22Rv1 (cell line): ENCODE data around the gene TMEM18.
A peak's percentile ranks its signal among the peaks of the same experiment; 100 is the strongest.
"Not testable (repeated sequence)": the region's sequence is repeated elsewhere in the genome, so short reads cannot be mapped to it uniquely, and the experiment has no call there.

Experiments
- H3K27ac ChIP-seq: fragments of 450-650 bp; 2 replicates; pipeline ENCODE4 v1.5.1; 2017
- CTCF ChIP-seq: fragments of 450-650 bp; IDR thresholded peaks from 2 replicates; pipeline ENCODE4 v1.5.1; 2017; ENCODE audit warnings: mild to moderate bottlenecking
- ZFX ChIP-seq: fragments of 450-650 bp; IDR thresholded peaks from 2 replicates; pipeline ENCODE4 v1.6.1; 2017; ENCODE audit warnings: antibody characterized with exemption, borderline replicate concordance

TMEM18 gene

DNA sequence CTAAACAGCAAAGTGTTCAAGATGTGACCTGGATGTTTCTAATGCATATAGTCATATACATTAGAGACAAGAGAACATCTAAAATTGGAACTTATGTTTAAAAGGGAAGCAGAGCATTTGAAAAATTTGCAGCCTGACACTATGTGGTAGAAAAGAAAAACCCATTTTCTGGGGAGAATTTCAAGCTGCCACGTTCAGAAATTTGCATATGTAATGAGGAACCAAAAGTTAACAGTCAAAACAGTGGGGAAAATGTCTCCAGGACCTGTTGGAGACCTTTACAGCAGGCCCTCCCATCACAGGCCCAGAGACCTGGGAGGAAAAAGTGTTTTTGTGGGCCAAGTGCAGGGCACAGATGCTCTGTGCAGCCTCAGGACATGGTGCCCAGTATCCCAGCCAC lies 8.2 kb upstream of the TMEM18 start:
- H3K27ac ChIP-seq, result no peak overlapping the region
- TF ChIP-seq CTCF, result no peak
- TF ChIP-seq ZFX, result no peak

DNA sequence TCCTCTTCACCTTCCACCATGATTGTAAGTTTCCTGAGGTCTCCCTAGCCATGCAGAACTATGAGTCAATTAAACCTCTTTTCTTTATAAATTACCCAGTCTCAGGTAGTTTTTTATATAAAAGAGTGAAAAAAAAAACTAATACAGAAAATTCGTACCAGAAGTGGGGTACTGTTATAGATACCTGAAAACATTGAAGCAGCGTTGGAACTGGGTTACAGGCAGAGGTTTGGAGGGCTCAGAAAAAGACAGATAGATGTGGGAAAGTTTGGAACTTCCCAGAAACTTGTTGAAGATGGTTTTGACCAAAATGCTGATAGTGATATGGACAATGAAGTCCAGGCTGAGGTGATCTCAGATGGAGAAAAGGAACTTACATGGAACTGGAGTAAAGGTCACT lies 7.7 kb upstream of the TMEM18 start:
- H3K27ac ChIP-seq, result not testable (repeated sequence)

GRCh38 chr2:682226-682625 lies 5.0 kb upstream of the TMEM18 start:
- TF ChIP-seq ZFX, result no peak
- no peak overlapping the region for H3K27ac ChIP-seq

DNA sequence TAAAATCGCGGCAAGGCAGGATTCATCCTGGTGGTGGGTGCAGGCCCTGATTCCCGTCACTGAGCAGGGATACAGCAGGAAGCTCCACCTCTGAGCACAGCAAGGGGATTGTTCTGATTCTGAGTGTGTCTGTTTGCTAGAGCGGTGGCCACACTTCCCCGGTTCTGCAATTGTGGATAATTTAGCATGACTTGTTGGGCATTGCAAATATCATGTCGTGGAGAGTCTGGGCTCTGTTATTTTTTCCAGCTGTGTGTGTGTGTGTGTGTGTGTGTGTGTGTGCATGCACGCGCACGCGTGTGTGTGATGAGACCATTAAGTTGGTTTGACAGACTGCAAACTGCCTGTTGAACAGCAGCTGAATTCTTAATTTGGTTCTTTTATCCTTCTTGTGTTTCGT lies 4.1 kb upstream of the TMEM18 start:
- TF ChIP-seq CTCF (no peak), ZFX (no peak)
- H3K27ac ChIP-seq, result no peak overlapping the region

- TF ChIP-seq CTCF (no peak), ZFX (no peak)
- no peak overlapping the region for H3K27ac ChIP-seq
Measured at GRCh38 chr2:680496-680895, 3.3 kb upstream of the TMEM18 start.

GRCh38 chr2:678964-679363 lies 1.8 kb upstream of the TMEM18 start:
- no peak for TF ChIP-seq CTCF
- TF ChIP-seq ZFX, result no peak
- H3K27ac ChIP-seq, result no peak overlapping the region

- peak overlapping the region; percentile 95 for H3K27ac ChIP-seq
- TF ChIP-seq CTCF (no peak), ZFX (no peak)
Measured at GRCh38 chr2:677959-678550, 849 bp upstream of the TMEM18 start.

DNA sequence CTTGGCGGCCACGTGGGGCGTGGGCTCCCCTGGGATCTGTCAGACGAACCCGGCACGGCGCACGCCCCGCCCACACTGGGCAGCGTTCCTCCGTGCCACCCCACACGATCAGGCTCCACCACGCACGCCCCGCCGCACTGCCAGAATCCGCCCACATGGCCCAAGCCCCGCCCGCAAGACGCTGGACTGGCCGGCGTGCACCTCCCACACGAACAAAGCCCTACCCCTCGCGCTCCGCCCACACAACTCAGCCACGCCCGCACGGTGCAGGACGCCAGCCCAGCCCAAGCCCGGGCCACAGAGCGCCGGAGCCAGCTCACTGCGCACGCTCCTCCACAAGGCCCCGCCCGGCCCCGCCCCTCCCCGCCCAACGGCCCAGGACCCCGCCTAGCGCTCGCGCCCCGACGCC lies 555 bp downstream of the TMEM18 start:
- H3K27ac ChIP-seq, result peak overlapping the region; percentile 95

More for the DNA sequence above, 555 bp downstream of the TMEM18 start:
- TF ChIP-seq ZFX (no peak), CTCF (no peak)
